H1 (cell line): Measurements from ENCODE around the gene CNPY4. TPM values are rescaled to one million over a fixed set of nuclear protein-coding genes. Genes with fewer than 3 reads are reported as not detected.

Experiments
- CTCF ChIA-PET: fragments of 300-600 bp; sonication (Branson Sonifier 250); formaldehyde crosslinking; loops from one replicate; lab custom pipeline; 2021; ENCODE audit not compliant: partially characterized antibody; lab: Charles Lee
- POLR2A ChIA-PET: fragments of 300-600 bp; sonication (Branson Sonifier 250); formaldehyde crosslinking; loops from one replicate; lab custom pipeline; 2021; ENCODE audit warnings: inconsistent platforms; ENCODE audit not compliant: partially characterized antibody; lab: Charles Lee
- DNase-seq, 2 experiments: peaks; one replicate each; pipeline versions ENCODE4 v3.0.0 to v3.0.0-alpha.2; 2010 to 2022; ENCODE audit warnings: low spot score in 2 of 2, low read depth in 1 of 2, mixed read lengths in 1 of 2
- FAIRE-seq: peaks from 2 replicates; lab custom pipeline; 2011; peaks lifted over from hg19 to GRCh38; lab: Jason Lieb, UNC
- H2AFZ ChIP-seq: 2 replicates; pipeline ENCODE4 v1.8.1; 2012; ENCODE audit warnings: low read length, inconsistent platforms
- H2AK5ac ChIP-seq: 2 replicates; pipeline ENCODE4 v1.6.1; 2013; ENCODE audit warnings: low read depth, low read length
- H2BK120ac ChIP-seq: replicated peaks from 2 replicates; pipeline ENCODE3; 2013; ENCODE audit warnings: low read depth, low read length, inconsistent platforms
- H2BK12ac ChIP-seq: 2 replicates; pipeline ENCODE4 v1.6.1; 2013; ENCODE audit warnings: low read depth, low read length
- H2BK15ac ChIP-seq: 2 replicates; pipeline ENCODE4 v1.6.1; 2013; ENCODE audit warnings: low read length
- H2BK20ac ChIP-seq: 2 replicates; pipeline ENCODE4 v1.6.1; 2013; ENCODE audit warnings: low read length
- H2BK5ac ChIP-seq: 2 replicates; pipeline ENCODE4 v1.6.1; 2013; ENCODE audit warnings: low read depth, low read length
- H3K14ac ChIP-seq: 2 replicates; pipeline ENCODE4 v1.6.1; 2013; ENCODE audit warnings: inconsistent platforms; ENCODE audit not compliant: insufficient read length
- H3K18ac ChIP-seq: 2 replicates; pipeline ENCODE4 v1.6.1; 2013; ENCODE audit warnings: low read length; ENCODE audit errors: extremely low read depth
- H3K23ac ChIP-seq: 2 replicates; pipeline ENCODE4 v1.6.1; 2013; ENCODE audit warnings: inconsistent platforms; ENCODE audit not compliant: insufficient read length
- H3K23me2 ChIP-seq: 2 replicates; pipeline ENCODE4 v1.6.1; 2013; ENCODE audit warnings: low read depth, low read length
- H3K27ac ChIP-seq: 2 replicates; pipeline ENCODE4 v1.6.1; 2011; ENCODE audit warnings: low read depth, low read length, inconsistent platforms
- H3K27me3 ChIP-seq, 4 experiments: replicated peaks in 1 of 4; 1 replicate in 1 of 4; 2 replicates in 3 of 4; pipeline versions ENCODE4 v1.6.1 to v1.8.1; 2011 to 2013; ENCODE audit warnings: low read length in 3 of 4, mild to moderate bottlenecking in 3 of 4, inconsistent platforms in 2 of 4, mixed read lengths in 2 of 4, moderate library complexity in 1 of 4; ENCODE audit not compliant: control insufficient read depth in 3 of 4, insufficient read depth in 3 of 4; ENCODE audit errors: extremely low read depth in 1 of 4
- H3K36me3 ChIP-seq, 4 experiments: 2 replicates each; pipeline versions ENCODE4 v1.6.1 to v1.8.1; 2011 to 2013; ENCODE audit warnings: mild to moderate bottlenecking in 4 of 4, low read length in 3 of 4, moderate library complexity in 2 of 4, control low read depth in 1 of 4, inconsistent platforms in 1 of 4; ENCODE audit not compliant: insufficient read depth in 4 of 4, control insufficient read depth in 2 of 4
- H3K4ac ChIP-seq: replicated peaks from 2 replicates; pipeline ENCODE3; 2013; ENCODE audit warnings: low read length, low read depth, mixed read lengths, inconsistent platforms; ENCODE audit not compliant: insufficient read length
- H3K4me1 ChIP-seq, 4 experiments: replicated peaks in 1 of 4; 1 replicate in 1 of 4; 2 replicates in 3 of 4; pipeline versions ENCODE4 v1.6.1 to v1.8.1; 2011 to 2013; ENCODE audit warnings: low read length in 3 of 4, inconsistent platforms in 2 of 4, mixed read lengths in 1 of 4; ENCODE audit not compliant: insufficient read depth in 4 of 4, control insufficient read depth in 3 of 4
- H3K4me2 ChIP-seq, 2 experiments: 2 replicates each; pipeline versions ENCODE4 v1.6.1 to v1.8.1; 2011 to 2013; ENCODE audit warnings: low read depth in 2 of 2, low read length in 2 of 2, control low read depth in 1 of 2, inconsistent platforms in 1 of 2, mild to moderate bottlenecking in 1 of 2; ENCODE audit not compliant: insufficient read depth in 1 of 2
- H3K4me3 ChIP-seq, 4 experiments: fragments of 200-600, 300-600 bp in 1 of 4; sonication (generic), shearing (Covaris generic), sonication (Bioruptor Twin) in 1 of 4; 2 replicates each; pipeline versions ENCODE4 v1.5.1 to v1.8.1; 2011 to 2016; ENCODE audit warnings: low read length in 4 of 4, low read depth in 3 of 4, control low read depth in 2 of 4, inconsistent platforms in 2 of 4, mild to moderate bottlenecking in 2 of 4, mixed read lengths in 1 of 4, moderate library complexity in 1 of 4; ENCODE audit not compliant: insufficient read depth in 2 of 4; ENCODE audit errors: extremely low read depth in 1 of 4
- H3K56ac ChIP-seq: replicated peaks from 2 replicates; pipeline ENCODE3; 2013; ENCODE audit warnings: low read depth, mild to moderate bottlenecking, mixed read lengths, low read length, inconsistent platforms; ENCODE audit not compliant: insufficient read length
- H3K79me1 ChIP-seq: 2 replicates; pipeline ENCODE4 v1.6.1; 2013; ENCODE audit warnings: low read depth, low read length, control low read depth
- H3K79me2 ChIP-seq, 2 experiments: 2 replicates each; pipeline versions ENCODE4 v1.6.1 to v1.8.1; 2012 to 2013; ENCODE audit warnings: low read length in 2 of 2, mild to moderate bottlenecking in 2 of 2, inconsistent platforms in 1 of 2; ENCODE audit not compliant: insufficient read depth in 2 of 2, control insufficient read depth in 1 of 2
- H3K9ac ChIP-seq, 4 experiments: replicated peaks in 1 of 4; 1 replicate in 1 of 4; 2 replicates in 3 of 4; pipeline versions ENCODE4 v1.6.1 to v1.8.1; 2011 to 2013; ENCODE audit warnings: low read depth in 3 of 4, low read length in 3 of 4, control low read depth in 2 of 4, mild to moderate bottlenecking in 2 of 4, moderate library complexity in 2 of 4, inconsistent platforms in 1 of 4; ENCODE audit errors: extremely low read depth in 1 of 4
- H3K9me3 ChIP-seq, 2 experiments: 2 replicates each; pipeline versions ENCODE4 v1.6.1 to v1.8.1; 2012 to 2013; ENCODE audit warnings: mild to moderate bottlenecking in 2 of 2, moderate library complexity in 2 of 2, control low read depth in 1 of 2, inconsistent platforms in 1 of 2, low read depth in 1 of 2, low read length in 1 of 2, mixed read lengths in 1 of 2; ENCODE audit not compliant: insufficient read depth in 2 of 2
- H4K20me1 ChIP-seq, 2 experiments: replicated peaks in 1 of 2; 2 replicates each; pipeline versions ENCODE3 to v1.8.1; 2011 to 2013; ENCODE audit warnings: inconsistent platforms in 2 of 2, low read length in 2 of 2, mild to moderate bottlenecking in 1 of 2; ENCODE audit not compliant: insufficient read depth in 2 of 2, control insufficient read depth in 1 of 2
- H4K5ac ChIP-seq: 2 replicates; pipeline ENCODE4 v1.6.1; 2013; ENCODE audit warnings: low read length, low read depth, mixed read lengths, inconsistent platforms; ENCODE audit not compliant: insufficient read length
- H4K8ac ChIP-seq: 2 replicates; pipeline ENCODE4 v1.8.0; 2013; ENCODE audit warnings: mild to moderate bottlenecking, moderate library complexity, low read length, inconsistent platforms; ENCODE audit not compliant: insufficient read depth; ENCODE audit errors: extremely low read depth
- H4K91ac ChIP-seq: replicated peaks from 2 replicates; pipeline ENCODE3; 2013; ENCODE audit warnings: low read length, mixed read lengths, inconsistent platforms; ENCODE audit not compliant: insufficient read length
- ASH2L ChIP-seq: fragments of 200-600, 300-600 bp; sonication (generic); IDR thresholded peaks from one replicate; pipeline ENCODE4 v1.7.1; 2017; ENCODE audit warnings: low read length
- CEBPB ChIP-seq: IDR thresholded peaks from 2 replicates; pipeline ENCODE4 v1.6.1; 2012; ENCODE audit warnings: low read depth, low read length
- CHD2 ChIP-seq: IDR thresholded peaks from 2 replicates; pipeline ENCODE4 v1.6.1; 2012; ENCODE audit warnings: low read length, improper control_type of control experiment
- EZH2 ChIP-seq: fragments of 200-600 bp; sonication (generic); IDR thresholded peaks from 2 replicates; pipeline ENCODE4 v1.7.1; 2012; ENCODE audit warnings: low read depth, mild to moderate bottlenecking, moderate library complexity, low read length, inconsistent platforms; ENCODE audit not compliant: severe bottlenecking
- JUND ChIP-seq: IDR thresholded peaks from 2 replicates; pipeline ENCODE4 v1.6.1; 2011; ENCODE audit warnings: mild to moderate bottlenecking, improper control_type of control experiment, low read length
- POLR2A ChIP-seq, 2 experiments: IDR thresholded peaks; 1 replicate in 1 of 2; 2 replicates in 1 of 2; pipeline ENCODE4 v1.6.1; 2011; ENCODE audit warnings: low read depth in 2 of 2, low read length in 2 of 2, mild to moderate bottlenecking in 2 of 2; ENCODE audit errors: control extremely low read depth in 1 of 2
- RFX5 ChIP-seq: IDR thresholded peaks from 2 replicates; pipeline ENCODE4 v1.6.1; 2011; ENCODE audit warnings: low read depth, low read length, improper control_type of control experiment, borderline replicate concordance
- SIRT6 ChIP-seq: IDR thresholded peaks from one replicate; pipeline ENCODE4 v1.7.1; 2012; ENCODE audit warnings: low read length, inconsistent platforms
- SRF ChIP-seq: IDR thresholded peaks from 2 replicates; pipeline ENCODE4 v1.6.1; 2011; ENCODE audit warnings: mild to moderate bottlenecking, low read depth, low read length, moderate library complexity
- TAF1 ChIP-seq: IDR thresholded peaks from 2 replicates; pipeline ENCODE4 v1.6.1; 2011; ENCODE audit warnings: mild to moderate bottlenecking, low read depth, low read length
- TCF12 ChIP-seq: IDR thresholded peaks from 2 replicates; pipeline ENCODE4 v1.6.1; 2011; ENCODE audit warnings: low read depth, mild to moderate bottlenecking, low read length
- TEAD4 ChIP-seq: IDR thresholded peaks from 2 replicates; pipeline ENCODE4 v1.6.1; 2012; ENCODE audit warnings: low read depth, low read length, inconsistent platforms, mixed read lengths
- USF2 ChIP-seq: IDR thresholded peaks from 2 replicates; pipeline ENCODE4 v1.6.1; 2011; ENCODE audit warnings: low read length, improper control_type of control experiment
- WGBS, 2 experiments: shearing (Covaris generic) in 1 of 2; methylation state at CpG; one replicate each; pipeline versions ENCODE4 v1.1.6 to v1.1.7; 2013 to 2015; ENCODE audit warnings: low lambda C conversion rate in 2 of 2, mixed read lengths in 2 of 2, inconsistent platforms in 1 of 2, low coverage in 1 of 2, missing lambda C conversion rate in 1 of 2; ENCODE audit not compliant: insufficient replicate concordance in 2 of 2, insufficient coverage in 1 of 2, insufficient read length in 1 of 2; ENCODE audit errors: extremely low coverage in 1 of 2, missing lambda C conversion rate in 1 of 2; 5-methylcytosine and 5-hydroxymethylcytosine counted together
- polyA plus RNA-seq, 7 experiments: library from polyadenylated mRNA; depleted of rRNA in 3 of 7; stranded (reverse) in 5 of 7; unstranded in 2 of 7; fragments of >200 nt in 5 of 7; fragments of 200-250 nt in 2 of 7; gene quantifications; 1 replicate in 5 of 7; 2 replicates in 1 of 7; 4 replicates in 1 of 7; pipeline versions ENCODE4 v1.2.1 to v1.2.3, GENCODE V29; 2011 to 2013; ENCODE audit warnings: missing spikeins in 2 of 7, mixed read lengths in 2 of 7
- total RNA-seq: library from RNA; stranded (reverse); fragmentation: NEBNext Ultra II Directional; extraction: Animal tissue kit (Norgen Biotek cat#: 25700); gene quantifications from 2 replicates; pipeline ENCODE4 v1.2.1, GENCODE V29; 2021

CNPY4 gene
- total and polyA plus RNA-seq, 2 of the 8 experiments (the other 6 are each of a cell fraction or from before 2014, with no cell fraction given): 10.2 to 15.3 TPM

- Histone ChIP-seq H3K4ac (no peak overlapping the region), H3K36me3 (peaks cover 0 to 8% (median 1%) of the 10 kb centered on the region in 4 experiments; a peak in 3 of 8 replicates), H3K4me2 (no peak overlapping the region), H3K18ac (no peak overlapping the region), H3K4me3 (no peak overlapping the region), H2BK15ac (no peak overlapping the region), H2BK12ac (no peak overlapping the region), H3K27ac (no peak overlapping the region), H4K20me1 (peaks cover 0 to 18% of the 10 kb centered on the region in 2 experiments), H3K23me2 (peaks cover 13% of the 10 kb centered on the region), H2AFZ (no peak overlapping the region), H2BK5ac (no peak overlapping the region), H4K5ac (no peak overlapping the region), H3K23ac (no peak overlapping the region), H2AK5ac (no peak overlapping the region), H3K79me2 (peaks cover 0 to 7% of the 10 kb centered on the region in 2 experiments; a peak in 2 of 4 replicates), H3K79me1 (no peaks in the 10 kb centered on the region; the same call in 1 of the 2 replicates), H4K91ac (no peak overlapping the region), H3K14ac (no peak overlapping the region), H3K27me3 (peaks cover 0 to 13% (median 9%) of the 10 kb centered on the region in 4 experiments; a peak in 6 of 7 replicates), H3K9me3 (peaks cover 0 to 5% of the 10 kb centered on the region in 2 experiments; a peak in 1 of 4 replicates), H2BK20ac (no peak overlapping the region), H3K56ac (no peak overlapping the region), H3K9ac (no peak overlapping the region), H2BK120ac (no peak overlapping the region), H3K4me1 (peaks cover 5 to 21% (median 15%) of the 10 kb centered on the region in 4 experiments), H4K8ac (no peak overlapping the region)
- DNase-seq (no peak), FAIRE-seq (no peak)
- ChIA-PET CTCF (interaction anchor here (2.1 to 11.2 kb wide), 2 partner anchors 36 to 42 kb away, joined by 4 to 94 read pairs; no protein-coding TSS in a partner anchor), POLR2A (interaction anchor here (0.6 to 11.0 kb wide), 4 partner anchors 13 to 69 kb away, joined by 3 to 145 read pairs (median 4); partner anchors contain the start of gene TRAPPC14)
- WGBS, 2 experiments: 81% methylated on average over 10 of the region's 11 CpGs; no CpG with 5 or more reads in 1 of the 2 experiments
- TF ChIP-seq EZH2 (no peak), SRF (no peak), TEAD4 (no peak), POLR2A (IDR thresholded peaks at IDR 0.05; ENCODE audit: control extremely low read depth in 1 of 2, low read depth in 2 of 2, low read length in 2 of 2) (no peak), CHD2 (no peak), TCF12 (no peak), SIRT6 (no peak), CEBPB (no peak), RFX5 (no peak), ASH2L (no peak), JUND (no peak), USF2 (no peak), TAF1 (no peak)
Measured at GRCh38 chr7:100173806-100174495, 54.5 kb downstream of the CNPY4 start.
